HEK293 (cell line): Measurements from ENCODE around the gene TLCD2.

Experiments
- CTCF ChIA-PET: fragments of 350-600 bp; formaldehyde crosslinking; extraction: SDS; loops from one replicate; lab custom pipeline; 2021; ENCODE audit warnings: antibody characterized with exemption; lab: Yijun Ruan, JAX
- POLR2A ChIA-PET: fragments of 300-600 bp; formaldehyde crosslinking; extraction: SDS; loops from one replicate; lab custom pipeline; 2020; ENCODE audit warnings: antibody characterized with exemption, inconsistent platforms; lab: Yijun Ruan, JAX
- H3K27ac ChIP-seq: fragments of 200-500 bp; sonication (Bioruptor generic); 2 replicates; pipeline ENCODE4 v1.5.1; 2014; ENCODE audit warnings: low read depth, low read length, control low read depth, inconsistent platforms; ENCODE audit errors: extremely low read depth
- H3K36me3 ChIP-seq, 2 experiments: fragments of 200-500 bp in 1 of 2; sonication (Bioruptor generic) in 1 of 2; 1 replicate in 1 of 2; 2 replicates in 1 of 2; pipeline ENCODE4 v1.5.1; 2014 to 2017; ENCODE audit warnings: inconsistent platforms in 2 of 2, low read length in 2 of 2; ENCODE audit not compliant: control insufficient read depth in 2 of 2, insufficient read depth in 1 of 2
- H3K4me1 ChIP-seq: fragments of 200-500 bp; sonication (Bioruptor generic); 2 replicates; pipeline ENCODE4 v1.5.1; 2014; ENCODE audit warnings: mild to moderate bottlenecking, low read length, inconsistent platforms; ENCODE audit not compliant: control insufficient read depth, insufficient read depth
- H3K4me3 ChIP-seq: 2 replicates; pipeline ENCODE4 v1.5.1; 2011; ENCODE audit warnings: low read depth, mild to moderate bottlenecking, control low read depth, low read length, moderate library complexity
- H3K9me3 ChIP-seq: fragments of 200-500 bp; sonication (Bioruptor generic); 2 replicates; pipeline ENCODE4 v1.5.1; 2014; ENCODE audit warnings: low read depth, low read length, inconsistent platforms; ENCODE audit not compliant: control insufficient read depth, insufficient read depth
- CTCF ChIP-seq: fragments of 450-650 bp; formaldehyde crosslinking; IDR thresholded peaks from 2 replicates; pipeline ENCODE4 v1.5.1; 2016; ENCODE audit warnings: missing biosample characterization, missing genetic modification characterization
- KLF17 ChIP-seq: fragments of 450-650 bp; formaldehyde crosslinking; IDR thresholded peaks from 2 replicates; pipeline ENCODE4 v1.5.1; 2016; ENCODE audit warnings: missing biosample characterization, missing genetic modification characterization
- OSR2 ChIP-seq: fragments of 450-650 bp; formaldehyde crosslinking; IDR thresholded peaks from 2 replicates; pipeline ENCODE4 v1.5.1; 2016; ENCODE audit warnings: missing biosample characterization, missing genetic modification characterization
- PBX3 ChIP-seq: sonication (generic); formaldehyde crosslinking; IDR thresholded peaks from 2 replicates; pipeline ENCODE4 v1.8.1; 2022; ENCODE audit warnings: mild to moderate bottlenecking, moderate library complexity, missing genetic modification reagents
- REPIN1 ChIP-seq: fragments of 450-650 bp; formaldehyde crosslinking; IDR thresholded peaks from 2 replicates; pipeline ENCODE4 v1.5.1; 2017; ENCODE audit warnings: missing biosample characterization, missing genetic modification characterization, low read depth
- SP7 ChIP-seq: fragments of 450-650 bp; formaldehyde crosslinking; IDR thresholded peaks from 2 replicates; pipeline ENCODE4 v1.5.1; 2016; ENCODE audit warnings: missing biosample characterization, missing genetic modification characterization
- TCF7L2 ChIP-seq: IDR thresholded peaks from 2 replicates; pipeline ENCODE4 v1.6.1; 2011; ENCODE audit warnings: low read depth, mild to moderate bottlenecking, inconsistent platforms, low read length, moderate library complexity, borderline replicate concordance
- TRIM28 ChIP-seq: IDR thresholded peaks from 2 replicates; pipeline ENCODE4 v1.6.1; 2011; ENCODE audit warnings: low read length, control low read depth, borderline replicate concordance
- ZEB2 ChIP-seq: fragments of 450-650 bp; formaldehyde crosslinking; IDR thresholded peaks from 2 replicates; pipeline ENCODE4 v1.5.1; 2016; ENCODE audit warnings: missing biosample characterization, missing genetic modification characterization
- ZNF112 ChIP-seq: fragments of 450-650 bp; formaldehyde crosslinking; IDR thresholded peaks from 2 replicates; pipeline ENCODE4 v1.5.0; 2017; ENCODE audit warnings: missing biosample characterization, missing genetic modification characterization
- ZNF2 ChIP-seq: fragments of 450-650 bp; formaldehyde crosslinking; IDR thresholded peaks from 2 replicates; pipeline ENCODE4 v1.5.1; 2016; ENCODE audit warnings: missing biosample characterization, missing genetic modification characterization
- ZNF302 ChIP-seq: fragments of 450-650 bp; formaldehyde crosslinking; IDR thresholded peaks from 2 replicates; pipeline ENCODE4 v1.5.1; 2016; ENCODE audit warnings: missing biosample characterization, missing genetic modification characterization, low read depth
- ZNF335 ChIP-seq: fragments of 450-650 bp; formaldehyde crosslinking; conservative IDR thresholded peaks from 2 replicates; pipeline ENCODE4 v1.5.1; 2016; ENCODE audit warnings: missing biosample characterization, missing genetic modification characterization
- ZNF449 ChIP-seq: fragments of 450-650 bp; formaldehyde crosslinking; IDR thresholded peaks from 2 replicates; pipeline ENCODE4 v1.5.1; 2017; ENCODE audit warnings: missing biosample characterization, mild to moderate bottlenecking, missing genetic modification characterization, moderate library complexity
- ZNF514 ChIP-seq: fragments of 450-650 bp; formaldehyde crosslinking; IDR thresholded peaks from 2 replicates; pipeline ENCODE4 v1.5.1; 2016; ENCODE audit warnings: missing biosample characterization, missing genetic modification characterization
- ZNF585B ChIP-seq: fragments of 450-650 bp; formaldehyde crosslinking; IDR thresholded peaks from 2 replicates; pipeline ENCODE4 v1.5.1; 2016; ENCODE audit warnings: missing biosample characterization, missing genetic modification characterization
- ZNF600 ChIP-seq: fragments of 450-650 bp; formaldehyde crosslinking; IDR thresholded peaks from 2 replicates; pipeline ENCODE4 v1.5.1; 2016; ENCODE audit warnings: missing biosample characterization, missing genetic modification characterization
- ZNF610 ChIP-seq: fragments of 450-650 bp; formaldehyde crosslinking; IDR thresholded peaks from 2 replicates; pipeline ENCODE4 v1.5.1; 2016; ENCODE audit warnings: missing biosample characterization, missing genetic modification characterization, borderline replicate concordance
- ZNF629 ChIP-seq: fragments of 450-650 bp; formaldehyde crosslinking; IDR thresholded peaks from 2 replicates; pipeline ENCODE4 v1.5.1; 2017; ENCODE audit warnings: missing biosample characterization, missing genetic modification characterization
- ZNF654 ChIP-seq: fragments of 450-650 bp; formaldehyde crosslinking; IDR thresholded peaks from 2 replicates; pipeline ENCODE4 v1.5.1; 2016; ENCODE audit warnings: low read depth, missing biosample characterization, missing genetic modification characterization
- ZSCAN30 ChIP-seq: fragments of 450-650 bp; IDR thresholded peaks from 2 replicates; pipeline ENCODE4 v1.5.1; 2018; ENCODE audit warnings: missing biosample characterization, mild to moderate bottlenecking, missing genetic modification characterization, moderate library complexity

The TLCD2 gene

GRCh38 chr17:1720856-1721386, 10.7 kb upstream of the TLCD2 start:
- H3K27ac ChIP-seq: no peak overlapping the region
- H3K36me3 ChIP-seq: peaks cover 0 to 2% of the 10 kb centered on the region in 2 experiments; a peak in 1 of 3 replicates
- H3K4me3 ChIP-seq: no peak overlapping the region
- ChIA-PET CTCF (interaction anchor here (0.6 to 8.4 kb wide), 40 partner anchors 8 to 677 kb away, joined by 3 to 104 read pairs (median 4); partner anchors contain the start of gene RTN4RL1), POLR2A (interaction anchor here (0.5 to 1.5 kb wide), 4 partner anchors 48 to 108 kb away, joined by 3 to 5 read pairs (median 4); partner anchors contain the start of gene SMYD4)
- no peaks in the 10 kb centered on the region for H3K9me3 ChIP-seq
- H3K4me1 ChIP-seq: peaks cover 3% of the 10 kb centered on the region
- 0 out of 2 replicates have a peak, but pooled peaks have one; percentile 14 for TF ChIP-seq ZNF629 (tag by site-specific recombination)
- no peak for TF ChIP-seq ZNF112 (tag by site-specific recombination)
- TF ChIP-seq KLF17 (tag by site-specific recombination): 0 out of 2 replicates have a peak, but pooled peaks have one; percentile 46
- peak; percentile 91 for TF ChIP-seq ZNF654 (tag by site-specific recombination)
- no peak for TF ChIP-seq TRIM28
- no peak for TF ChIP-seq TCF7L2
- peak; percentile 85 for TF ChIP-seq ZEB2 (tag by site-specific recombination)
- TF ChIP-seq ZNF2 (tag by site-specific recombination): 0 out of 2 replicates have a peak, but pooled peaks have one; percentile 41
- TF ChIP-seq ZNF610: no peak
- TF ChIP-seq ZNF335 (tag by site-specific recombination): peak; percentile 48; the same call in 1 of the 2 replicates
- 0 out of 2 replicates have a peak, but pooled peaks have one; percentile 13 for TF ChIP-seq SP7 (tag by site-specific recombination)
- TF ChIP-seq CTCF (tag by site-specific recombination): peak; percentile 83

GRCh38 chr17:1718362-1719165, 8.4 kb upstream of the TLCD2 start:
- Histone ChIP-seq H3K4me1 (peaks cover 16% of the 10 kb centered on the region), H3K27ac (no peak overlapping the region), H3K36me3 (peaks cover 0 to 3% of the 10 kb centered on the region in 2 experiments; a peak in 1 of 3 replicates), H3K4me3 (no peak overlapping the region), H3K9me3 (no peaks in the 10 kb centered on the region)
- TF ChIP-seq ZNF600 (tag by site-specific recombination) (no peak), ZNF514 (tag by site-specific recombination) (no peak), ZNF302 (tag by site-specific recombination) (no peak), REPIN1 (tag by site-specific recombination) (no peak), PBX3 (no peak), ZNF449 (no peak), OSR2 (no peak), ZNF585B (tag by site-specific recombination) (no peak), ZNF2 (tag by site-specific recombination) (no peak), ZSCAN30 (tag by site-specific recombination) (no peak)
- CTCF ChIA-PET: interaction anchor here (0.6 to 8.4 kb wide), 6 partner anchors 10 to 511 kb away, joined by 3 to 104 read pairs (median 4); no protein-coding TSS in a partner anchor
- POLR2A ChIA-PET: interaction anchor here (0.7 to 2.9 kb wide), 4 partner anchors 18 to 567 kb away, joined by 3 to 26 read pairs (median 10); partner anchors contain the start of genes RPA1 and SMYD4
